Epithelial cell of esophagus (primary cell): ENCODE measurements around the gene AIDA.
A peak's percentile ranks its signal among the peaks of the same experiment; 100 is the strongest.

ENCODE experiments used
- DNase-seq: peaks from one replicate; pipeline ENCODE4 v3.0.0; 2010; ENCODE audit warnings: low read depth
- H3K4me3 ChIP-seq: 2 replicates; pipeline ENCODE4 v1.5.1; 2011; ENCODE audit warnings: mild to moderate bottlenecking, low read length, control low read depth
- TF ChIP-seq, protein P1 (sequence below): IDR thresholded peaks from 2 replicates; pipeline ENCODE4 v1.5.1; 2011; ENCODE audit warnings: low read depth, mild to moderate bottlenecking, low read length, control low read depth, inconsistent platforms; ENCODE audit not compliant: insufficient read depth; ENCODE audit errors: missing control alignments

The AIDA gene, protein sequence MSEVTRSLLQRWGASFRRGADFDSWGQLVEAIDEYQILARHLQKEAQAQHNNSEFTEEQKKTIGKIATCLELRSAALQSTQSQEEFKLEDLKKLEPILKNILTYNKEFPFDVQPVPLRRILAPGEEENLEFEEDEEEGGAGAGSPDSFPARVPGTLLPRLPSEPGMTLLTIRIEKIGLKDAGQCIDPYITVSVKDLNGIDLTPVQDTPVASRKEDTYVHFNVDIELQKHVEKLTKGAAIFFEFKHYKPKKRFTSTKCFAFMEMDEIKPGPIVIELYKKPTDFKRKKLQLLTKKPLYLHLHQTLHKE

DNA sequence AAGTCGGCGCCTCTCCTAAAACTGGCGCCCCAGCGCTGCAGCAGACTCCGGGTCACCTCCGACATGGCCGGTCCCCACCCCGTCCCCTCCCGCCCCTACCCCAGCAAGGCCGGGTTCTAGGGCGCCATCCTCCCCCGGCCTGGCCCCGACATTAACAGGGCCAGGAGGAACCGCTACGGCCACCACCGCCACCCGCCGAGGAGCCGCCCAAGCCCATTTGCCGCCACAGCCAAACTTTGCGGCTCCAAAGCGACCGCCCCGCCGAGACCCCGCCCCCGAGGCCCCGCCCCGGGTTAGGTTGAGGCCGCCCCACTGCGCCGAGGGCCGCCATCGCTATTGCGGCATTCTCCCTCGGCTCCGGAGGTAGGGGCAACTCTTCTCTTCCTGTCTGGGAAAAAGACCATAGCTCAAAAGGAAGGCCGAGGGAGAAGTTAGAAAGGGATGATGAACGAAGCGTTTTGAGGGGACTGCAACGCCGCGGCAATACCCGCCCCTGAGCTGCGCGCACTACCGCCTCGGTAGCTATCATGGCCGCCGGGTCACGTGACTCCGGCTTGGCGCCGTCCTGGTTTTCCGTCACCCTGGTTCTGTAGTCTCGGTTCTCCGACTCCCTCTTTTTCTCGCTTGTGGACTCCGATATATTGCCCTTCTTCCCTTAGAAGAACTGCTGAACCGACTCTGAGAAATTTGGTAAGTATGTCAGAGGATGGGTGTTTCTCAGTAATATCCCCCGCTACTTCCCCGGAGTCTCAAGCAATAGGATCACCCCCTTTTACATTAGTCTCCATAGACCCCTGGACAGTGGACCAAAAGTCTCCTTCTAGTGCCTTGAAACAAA is at the start of gene AIDA, which contains the start of gene BROX:
AIDA (minus strand) TSS at position 239 of the 838 bp plus-strand sequence; CDS start at position 65, 174 bp downstream.
BROX (plus strand) TSS at position 312 of the 838 bp plus-strand sequence. CDS start 3,136 bp downstream, outside the sequence.
- DNase-seq = peak; percentile 90
- peak within 1 kb of the TSS; percentile 95 for H3K4me3 ChIP-seq
- TF ChIP-seq, protein P1, sequence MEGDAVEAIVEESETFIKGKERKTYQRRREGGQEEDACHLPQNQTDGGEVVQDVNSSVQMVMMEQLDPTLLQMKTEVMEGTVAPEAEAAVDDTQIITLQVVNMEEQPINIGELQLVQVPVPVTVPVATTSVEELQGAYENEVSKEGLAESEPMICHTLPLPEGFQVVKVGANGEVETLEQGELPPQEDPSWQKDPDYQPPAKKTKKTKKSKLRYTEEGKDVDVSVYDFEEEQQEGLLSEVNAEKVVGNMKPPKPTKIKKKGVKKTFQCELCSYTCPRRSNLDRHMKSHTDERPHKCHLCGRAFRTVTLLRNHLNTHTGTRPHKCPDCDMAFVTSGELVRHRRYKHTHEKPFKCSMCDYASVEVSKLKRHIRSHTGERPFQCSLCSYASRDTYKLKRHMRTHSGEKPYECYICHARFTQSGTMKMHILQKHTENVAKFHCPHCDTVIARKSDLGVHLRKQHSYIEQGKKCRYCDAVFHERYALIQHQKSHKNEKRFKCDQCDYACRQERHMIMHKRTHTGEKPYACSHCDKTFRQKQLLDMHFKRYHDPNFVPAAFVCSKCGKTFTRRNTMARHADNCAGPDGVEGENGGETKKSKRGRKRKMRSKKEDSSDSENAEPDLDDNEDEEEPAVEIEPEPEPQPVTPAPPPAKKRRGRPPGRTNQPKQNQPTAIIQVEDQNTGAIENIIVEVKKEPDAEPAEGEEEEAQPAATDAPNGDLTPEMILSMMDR = no peak

GRCh38 chr1:222761083-222761482 is 48.8 kb upstream of the AIDA start:
- no peak for DNase-seq
- TF ChIP-seq, protein P1 = no peak
- no peak overlapping the region for H3K4me3 ChIP-seq

GRCh38 chr1:222759451-222760035 is 47.3 kb upstream of the AIDA start:
- TF ChIP-seq, protein P1 = no peak
- DNase-seq = no peak
- no peak overlapping the region for H3K4me3 ChIP-seq

DNA sequence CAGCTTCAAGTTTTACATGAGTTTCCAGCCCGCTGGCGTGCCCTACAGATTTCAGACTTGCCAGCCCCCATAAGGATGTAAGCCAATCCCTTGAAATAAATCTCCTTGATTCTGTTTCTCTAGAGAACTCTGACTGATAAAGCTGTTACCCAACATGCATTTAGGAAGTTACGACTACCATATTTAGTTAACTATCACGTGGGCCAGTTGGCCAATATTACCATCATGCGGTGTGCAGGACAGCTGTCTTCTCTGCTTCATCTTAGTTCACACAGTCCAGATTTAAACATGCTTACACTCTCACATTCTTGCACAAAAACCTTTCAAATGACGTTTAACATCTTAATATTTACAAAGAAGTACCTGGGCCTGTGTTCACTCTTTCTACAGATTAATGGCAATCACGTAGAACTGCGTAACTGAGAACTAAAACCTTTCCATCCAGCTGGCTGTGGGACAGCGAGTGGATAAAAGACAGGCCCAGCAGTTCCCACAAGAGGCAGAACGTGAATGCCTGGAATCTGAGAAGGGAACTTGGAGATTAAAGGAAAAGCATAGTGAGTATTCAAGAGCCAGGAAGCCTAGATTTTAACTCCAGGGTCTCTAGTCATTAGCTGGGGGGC is 45.5 kb upstream of the AIDA start:
- TF ChIP-seq, protein P1 = no peak
- no peak overlapping the region for H3K4me3 ChIP-seq
- no peak for DNase-seq

- TF ChIP-seq, protein P1 = no peak
- DNase-seq = peak; percentile 90
- H3K4me3 ChIP-seq = no peak overlapping the region
Observed at GRCh38 chr1:222754366-222755139, 42.3 kb upstream of the AIDA start.

- DNase-seq = no peak
- TF ChIP-seq, protein P1 = no peak
- H3K4me3 ChIP-seq = no peak overlapping the region
Observed at GRCh38 chr1:222751255-222751654, 39.0 kb upstream of the AIDA start.
